ENCODE measurements around the gene SEPTIN5. TPM values are rescaled to one million over a fixed set of nuclear protein-coding genes. Genes with fewer than 3 reads are reported as not detected.

The SEPTIN5 gene
- total and polyA plus RNA-seq, 12 donors, result 3.7 to 73.4 (median 14.9) TPM

GRCh38 chr22:19770349-19771220 lies 56.3 kb downstream of the SEPTIN5 start:
- intact Hi-C loops (cut with DNase I), result no loop called here
- Histone ChIP-seq H3K4me1 (replicated peaks in 1 of 2) (peaks cover 6 to 11% of the 10 kb centered on the region in 2 donors), H3K27me3 (peaks cover 50% of the 10 kb centered on the region), H3K9me3 (replicated peaks in 1 of 3) (no peaks in the 10 kb centered on the region), H3K27ac (no peak overlapping the region), H3K4me3 (no peak overlapping the region), H3K36me3 (replicated peaks in 1 of 2) (no peaks in the 10 kb centered on the region)
- TF ChIP-seq CTCF (IDR thresholded peaks at IDR 0.05) (no peak), POLR2A (IDR thresholded peaks at IDR 0.05) (no peak)
- no peak for DNase-seq
- 89 to 93% (median 91%) methylated on average over 17 to 25 of the region's 25 CpGs for WGBS, 4 donors

GRCh38 chr22:19772422-19772672 lies 58.0 kb downstream of the SEPTIN5 start:
- Histone ChIP-seq H3K36me3 (replicated peaks in 1 of 2) (no peaks in the 10 kb centered on the region), H3K4me3 (no peak overlapping the region), H3K4me1 (replicated peaks in 1 of 2) (peaks cover 0 to 5% of the 10 kb centered on the region in 2 donors), H3K27ac (no peak overlapping the region), H3K27me3 (peaks cover 34% of the 10 kb centered on the region), H3K9me3 (replicated peaks in 1 of 3) (no peaks in the 10 kb centered on the region)
- no peak for TF ChIP-seq POLR2A (IDR thresholded peaks at IDR 0.05)
- TF ChIP-seq CTCF (IDR thresholded peaks at IDR 0.05), result no peak
- intact Hi-C loops (cut with DNase I), result no loop called here
- DNase-seq, result no peak
- WGBS, 4 donors, result 72 to 83% (median 80%) methylated on average over 4 of the region's 4 CpGs

Other genes starting within 250 kb of the SEPTIN5 start
- 10 to 100 TPM; 20.1 to 93.3 (median 45.5) TPM for gene UFD1, start 235.3 kb upstream of the SEPTIN5 start, total RNA-seq
- gene UFD1, start 235.3 kb upstream of the SEPTIN5 start, polyA plus RNA-seq, result 100 to 1,000 TPM in 1 of 3 donors, 10 to 100 TPM in 2; 42.6 to 128 (median 67.6) TPM
- gene CDC45, start 234.6 kb upstream of the SEPTIN5 start, total RNA-seq, result 1 to 10 TPM in 5 of 9 donors, under 1 TPM in 3, not detected in 1; 0.87 to 7.7 (median 1.2) TPM
- 1 to 10 TPM in 2 of 3 donors, under 1 TPM in 1; 0.88 to 2.2 (median 2.0) TPM for gene CDC45, start 234.6 kb upstream of the SEPTIN5 start, polyA plus RNA-seq
- gene CLDN5, start 190.1 kb upstream of the SEPTIN5 start, total RNA-seq, result 10 to 100 TPM in 8 of 9 donors, 1 to 10 TPM in 1; 7.8 to 78.1 (median 29.2) TPM
- 100 to 1,000 TPM in 1 of 3 donors, 10 to 100 TPM in 1, under 1 TPM in 1; 0.40 to 122 (median 42.3) TPM for gene CLDN5, start 190.1 kb upstream of the SEPTIN5 start, polyA plus RNA-seq
- 1 to 10 TPM in 7 of 9 donors, under 1 TPM in 1, not detected in 1; 0.42 to 6.6 (median 3.9) TPM for gene GP1BB, start 9.0 kb downstream of the SEPTIN5 start, total RNA-seq
- gene GP1BB, start 9.0 kb downstream of the SEPTIN5 start, polyA plus RNA-seq, result 10 to 100 TPM in 2 of 3 donors, not detected in 1; 12.4 to 29.8 TPM
- gene TBX1, start 46.3 kb downstream of the SEPTIN5 start, total RNA-seq, result 10 to 100 TPM in 1 of 9 donors, 1 to 10 TPM in 3, under 1 TPM in 3, not detected in 2; 0.11 to 10.1 (median 1.1) TPM
- 1 to 10 TPM in 1 of 3 donors, under 1 TPM in 1, not detected in 1; 0.80 to 2.0 TPM for gene TBX1, start 46.3 kb downstream of the SEPTIN5 start, polyA plus RNA-seq
- 1 to 10 TPM in 8 of 9 donors, under 1 TPM in 1; 0.26 to 6.6 (median 3.1) TPM for gene GNB1L, start 140.4 kb downstream of the SEPTIN5 start, total RNA-seq
- gene GNB1L, start 140.4 kb downstream of the SEPTIN5 start, polyA plus RNA-seq, result 1 to 10 TPM in 2 of 3 donors, not detected in 1; 4.3 to 6.2 TPM
- 10 to 100 TPM in 7 of 9 donors, 1 to 10 TPM in 2; 5.5 to 17.5 (median 12.1) TPM for gene RTL10, start 140.4 kb downstream of the SEPTIN5 start, total RNA-seq
- gene RTL10, start 140.4 kb downstream of the SEPTIN5 start, polyA plus RNA-seq, result 10 to 100 TPM in 1 of 3 donors, 1 to 10 TPM in 2; 5.8 to 14.1 (median 7.9) TPM
- gene COMT, start 227.3 kb downstream of the SEPTIN5 start, total RNA-seq, result 100 to 1,000 TPM; 268 to 743 (median 469) TPM
- 100 to 1,000 TPM in 1 of 3 donors, 10 to 100 TPM in 2; 51.3 to 220 (median 65.5) TPM for gene COMT, start 227.3 kb downstream of the SEPTIN5 start, polyA plus RNA-seq
- 10 to 100 TPM; 41.7 to 74.2 (median 57.9) TPM for gene TXNRD2, start 227.3 kb downstream of the SEPTIN5 start, total RNA-seq
- gene TXNRD2, start 227.3 kb downstream of the SEPTIN5 start, polyA plus RNA-seq, result 100 to 1,000 TPM in 2 of 3 donors, 10 to 100 TPM in 1; 39.6 to 171 (median 148) TPM